SKM-1 treated with dmso at 0.1 percent for 144 hours (cell line): ENCODE data around the gene WDFY1.
A peak's percentile ranks its signal among the peaks of the same experiment; 100 is the strongest.
"Not testable (repeated sequence)": the region's sequence is repeated elsewhere in the genome, so short reads cannot be mapped to it uniquely, and the experiment has no call there.

Source experiments
- DNase-seq: peaks from one replicate; lab custom pipeline; 2025; ENCODE audit not compliant: unreplicated experiment; lab: John Stamatoyannopoulos, UW

Gene WDFY1

DNA sequence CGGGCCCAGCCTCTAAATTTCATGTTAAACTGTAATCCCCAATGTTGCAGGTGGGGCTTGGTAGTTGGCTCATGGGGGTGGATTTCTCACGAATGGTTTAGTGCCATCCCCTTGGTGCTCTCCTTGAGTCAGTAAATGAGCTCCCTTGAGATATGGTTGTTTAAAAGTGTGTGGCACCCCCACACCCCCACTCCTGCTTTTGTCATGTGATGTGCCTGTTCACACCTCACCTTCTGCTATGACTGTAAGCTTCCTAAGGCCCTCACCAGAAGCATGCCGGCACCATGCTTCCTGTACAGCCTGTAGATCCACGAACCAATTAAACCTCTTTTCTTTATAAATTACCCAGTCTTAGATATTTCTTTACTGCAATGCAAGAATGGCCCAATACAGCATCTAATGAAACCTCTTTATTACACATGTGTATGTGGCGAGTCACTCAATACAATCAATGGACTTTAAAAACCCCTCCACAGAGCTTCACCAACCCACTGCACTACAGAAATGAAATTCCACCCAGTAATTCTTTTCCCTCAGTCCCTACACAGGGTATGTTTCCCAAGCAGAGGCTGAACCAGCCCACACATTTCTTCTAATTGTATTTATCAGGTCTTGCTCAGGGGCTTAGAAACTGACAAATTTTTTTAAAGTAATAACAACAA lies 47.3 kb downstream of the WDFY1 start:
- no peak for DNase-seq

GRCh38 chr2:223896833-223897311 lies 48.3 kb downstream of the WDFY1 start:
- no peak for DNase-seq

GRCh38 chr2:223894968-223895367 lies 50.2 kb downstream of the WDFY1 start:
- DNase-seq, result no peak

DNA sequence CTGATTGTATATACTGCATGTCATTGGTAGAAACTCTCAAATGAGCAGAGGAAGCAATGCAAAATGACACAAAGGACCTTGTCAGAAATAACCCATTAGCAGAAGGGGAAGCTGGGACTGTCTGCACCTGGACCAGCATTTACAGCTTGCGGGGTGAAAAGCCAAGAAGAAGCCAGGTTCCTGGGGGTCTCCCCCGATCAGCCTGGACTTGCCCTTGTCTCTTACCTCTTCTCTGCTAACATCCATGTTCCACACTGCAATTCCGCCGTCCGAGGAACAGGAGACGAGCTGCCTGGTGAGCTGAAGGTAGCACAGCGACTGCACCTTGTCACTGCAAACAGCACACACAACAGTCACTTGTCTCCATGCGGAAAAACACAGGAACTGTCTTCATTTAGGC lies 51.1 kb downstream of the WDFY1 start:
- no peak for DNase-seq

DNA sequence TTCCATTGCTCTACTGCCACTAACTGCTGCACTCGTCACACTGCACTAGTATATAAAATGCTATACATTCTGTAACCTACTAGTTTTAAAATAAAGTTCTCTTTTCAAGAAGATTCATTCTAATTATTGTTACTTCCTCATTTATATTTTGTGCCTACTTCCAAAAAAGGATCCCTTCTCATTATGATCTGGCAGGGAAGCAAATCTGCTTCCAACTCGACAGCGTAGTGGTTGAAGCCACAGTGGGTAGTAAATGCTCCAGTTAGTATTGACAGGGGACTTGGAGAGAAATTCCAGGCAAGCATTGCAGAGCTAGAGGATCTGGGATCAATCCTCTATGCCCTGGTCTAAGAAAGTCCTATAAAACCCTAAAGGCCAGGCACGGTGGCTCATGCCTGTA lies 54.4 kb downstream of the WDFY1 start:
- no peak for DNase-seq

DNA sequence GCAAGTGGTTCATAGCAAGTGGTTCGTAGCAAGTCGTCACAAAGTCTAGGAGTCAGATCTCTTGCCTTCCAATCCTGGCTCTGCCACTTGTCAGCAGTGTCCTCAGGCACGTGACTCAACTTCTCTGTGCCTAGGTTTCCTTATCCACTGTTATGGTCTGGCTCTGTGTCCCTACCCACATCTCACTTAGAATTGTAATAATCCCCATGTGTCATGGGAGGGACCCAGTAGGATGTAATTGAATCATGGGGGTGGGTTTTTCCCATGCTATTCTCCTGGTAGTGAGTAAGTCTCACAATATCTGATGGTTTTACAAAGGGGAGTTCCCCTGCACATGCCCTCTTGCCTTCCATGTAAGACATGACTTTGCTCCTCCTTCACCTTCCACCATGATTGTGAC lies 55.9 kb downstream of the WDFY1 start:
- DNase-seq, result no peak

DNA sequence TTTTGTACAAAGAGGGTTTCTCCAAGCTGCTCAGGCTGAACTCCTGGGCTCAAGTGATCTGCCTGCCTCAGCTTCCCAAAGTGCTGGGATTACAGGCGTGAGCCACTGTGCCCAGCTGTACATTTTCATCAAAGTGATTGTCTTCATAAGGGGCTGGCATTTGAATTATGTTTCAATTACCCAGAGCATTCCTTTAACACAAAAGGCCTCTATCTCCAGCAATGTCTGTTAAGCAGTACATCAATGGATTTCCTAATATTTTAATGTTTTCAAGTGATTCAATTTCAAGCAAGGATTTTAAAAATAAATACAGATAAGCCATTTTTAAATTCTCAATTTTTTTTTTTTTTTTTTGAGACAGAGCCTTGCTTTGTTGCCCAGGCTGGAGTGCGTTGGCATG lies 56.9 kb downstream of the WDFY1 start:
- DNase-seq, result no peak

- DNase-seq, result no peak
These were observed 58.0 kb downstream of the WDFY1 start for GRCh38 chr2:223887127-223887526.

DNA sequence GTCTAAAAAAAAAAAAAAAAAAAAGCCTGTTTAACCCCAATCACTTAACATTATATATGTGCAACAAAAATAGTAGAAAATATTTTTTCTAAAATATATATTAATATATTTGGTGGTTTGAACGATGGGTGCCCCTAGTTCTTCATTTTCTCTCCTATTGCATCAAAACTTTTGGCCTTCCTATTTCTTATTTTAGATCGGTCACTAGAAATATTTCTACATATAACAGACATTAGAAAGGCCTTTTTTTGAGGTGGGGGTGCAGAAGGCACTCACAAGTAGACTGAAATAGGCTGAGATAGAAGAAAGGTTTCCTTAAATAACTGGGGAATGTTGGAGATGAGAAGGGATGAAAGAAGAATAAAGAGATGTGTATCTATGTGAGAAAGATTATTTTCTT lies 58.4 kb downstream of the WDFY1 start:
- DNase-seq, result no peak

GRCh38 chr2:223884399-223884798 lies 60.7 kb downstream of the WDFY1 start:
- DNase-seq, result no peak

DNA sequence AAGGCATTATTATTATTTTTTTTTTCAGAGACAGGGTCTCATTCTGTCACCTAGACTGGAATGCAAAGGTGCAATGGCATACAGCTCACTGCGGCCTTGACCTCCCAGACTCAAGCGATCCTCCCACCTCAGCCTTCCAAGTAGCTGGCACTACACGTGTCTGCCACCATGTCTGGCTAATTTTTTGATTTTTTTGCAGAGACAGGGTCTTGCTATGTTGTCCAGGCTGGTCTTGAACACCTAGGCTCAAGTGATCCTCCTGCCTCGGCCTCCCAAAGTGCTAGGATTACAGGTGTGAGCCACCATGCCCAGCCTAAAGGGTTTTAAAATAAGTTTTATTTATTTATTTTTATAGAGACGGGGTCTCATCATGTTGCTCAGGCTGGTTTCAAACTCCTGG lies 62.4 kb downstream of the WDFY1 start:
- no peak for DNase-seq

- DNase-seq, result no peak
These were observed 64.3 kb downstream of the WDFY1 start for GRCh38 chr2:223880796-223881195.

GRCh38 chr2:223877721-223878410 lies 67.3 kb downstream of the WDFY1 start:
- no peak for DNase-seq

GRCh38 chr2:223873672-223874071 lies 71.5 kb downstream of the WDFY1 start:
- no peak for DNase-seq

DNA sequence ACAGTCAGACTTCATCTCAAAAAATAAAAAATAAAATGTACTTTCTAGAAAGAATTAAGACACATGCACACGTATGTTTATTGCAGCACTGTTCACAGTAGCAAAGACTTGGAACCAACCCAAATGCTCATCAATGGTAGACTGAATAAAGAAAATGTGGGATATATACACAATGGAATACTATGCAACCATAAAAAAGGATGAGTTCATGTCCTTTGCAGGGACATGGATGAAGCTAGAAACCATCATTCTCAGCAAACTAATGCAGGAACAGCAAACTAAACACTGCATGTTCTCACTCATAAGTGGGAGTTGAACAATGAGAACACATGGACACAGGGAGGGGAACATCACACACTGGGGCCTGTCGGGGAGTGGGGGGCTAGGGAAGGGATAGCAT lies 72.4 kb downstream of the WDFY1 start:
- not testable (repeated sequence) for DNase-seq

GRCh38 chr2:223871661-223872060 lies 73.5 kb downstream of the WDFY1 start:
- not testable (repeated sequence) for DNase-seq

- DNase-seq, result peak; percentile 55
These were observed 74.1 kb downstream of the WDFY1 start for GRCh38 chr2:223870840-223871611.

DNA sequence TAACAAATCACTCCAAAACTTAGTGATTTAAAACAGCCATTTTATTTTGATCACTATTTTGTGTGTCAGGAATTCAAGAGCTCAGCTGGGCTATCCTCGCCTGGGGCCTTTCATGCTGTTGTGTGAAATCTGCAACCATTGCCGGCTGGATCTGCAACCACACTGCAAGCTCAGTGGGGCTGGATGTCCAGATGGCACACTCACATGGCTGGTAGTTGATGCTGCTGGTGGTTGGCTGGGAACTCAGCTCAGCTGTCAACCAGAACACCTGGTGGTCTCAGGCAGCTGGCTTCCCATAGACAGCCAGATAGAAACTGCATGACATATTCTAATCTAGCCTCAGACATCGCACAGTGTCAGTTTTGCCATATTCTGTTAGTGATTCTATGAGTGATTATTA lies 77.1 kb downstream of the WDFY1 start:
- no peak for DNase-seq

DNA sequence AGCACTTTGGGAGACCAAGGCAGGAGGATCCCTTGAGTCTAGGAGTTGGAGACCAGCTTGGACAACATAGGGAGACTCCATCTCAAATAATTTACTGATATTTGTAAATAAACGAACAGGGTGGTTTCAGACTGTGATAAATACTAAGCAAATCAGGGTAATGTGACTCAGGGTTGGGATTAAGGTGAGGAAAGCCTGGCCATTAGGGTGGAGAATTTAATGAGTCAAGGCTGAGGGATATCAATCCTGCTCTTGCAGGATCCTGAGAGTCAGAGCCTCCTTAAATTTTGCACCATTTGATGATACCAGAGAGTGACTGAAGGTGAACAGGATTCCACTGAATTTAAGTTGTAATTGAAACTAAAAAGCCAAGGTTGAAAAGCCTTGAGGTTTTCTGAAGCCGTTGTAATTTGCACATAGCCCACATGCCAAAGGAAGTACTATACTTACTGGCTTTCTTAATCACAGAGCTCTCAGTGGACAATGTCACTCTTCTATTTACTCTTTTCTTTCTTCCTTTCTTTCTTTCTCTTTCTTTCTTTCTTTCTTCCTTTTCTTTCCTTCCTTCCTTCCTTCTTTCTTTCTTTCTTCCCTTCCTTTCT lies 79.1 kb downstream of the WDFY1 start:
- DNase-seq, result no peak

GRCh38 chr2:223865124-223865523 lies 80.0 kb downstream of the WDFY1 start:
- DNase-seq, result no peak

GRCh38 chr2:223863491-223863890 lies 81.6 kb downstream of the WDFY1 start:
- DNase-seq, result no peak
